ENCODE data around the gene MEX3D.

GRCh38 chr19:1576242-1577089, 8.3 kb upstream of the MEX3D start:
- TF ChIP-seq, protein P1, sequence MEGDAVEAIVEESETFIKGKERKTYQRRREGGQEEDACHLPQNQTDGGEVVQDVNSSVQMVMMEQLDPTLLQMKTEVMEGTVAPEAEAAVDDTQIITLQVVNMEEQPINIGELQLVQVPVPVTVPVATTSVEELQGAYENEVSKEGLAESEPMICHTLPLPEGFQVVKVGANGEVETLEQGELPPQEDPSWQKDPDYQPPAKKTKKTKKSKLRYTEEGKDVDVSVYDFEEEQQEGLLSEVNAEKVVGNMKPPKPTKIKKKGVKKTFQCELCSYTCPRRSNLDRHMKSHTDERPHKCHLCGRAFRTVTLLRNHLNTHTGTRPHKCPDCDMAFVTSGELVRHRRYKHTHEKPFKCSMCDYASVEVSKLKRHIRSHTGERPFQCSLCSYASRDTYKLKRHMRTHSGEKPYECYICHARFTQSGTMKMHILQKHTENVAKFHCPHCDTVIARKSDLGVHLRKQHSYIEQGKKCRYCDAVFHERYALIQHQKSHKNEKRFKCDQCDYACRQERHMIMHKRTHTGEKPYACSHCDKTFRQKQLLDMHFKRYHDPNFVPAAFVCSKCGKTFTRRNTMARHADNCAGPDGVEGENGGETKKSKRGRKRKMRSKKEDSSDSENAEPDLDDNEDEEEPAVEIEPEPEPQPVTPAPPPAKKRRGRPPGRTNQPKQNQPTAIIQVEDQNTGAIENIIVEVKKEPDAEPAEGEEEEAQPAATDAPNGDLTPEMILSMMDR (conservative IDR thresholded peaks at IDR 0.05; ENCODE audit: low read depth, low read length) = no peak
- TF ChIP-seq EZH2 (IDR thresholded peaks at IDR 0.05; ENCODE audit: low read length, unreplicated experiment) = no peak

Data from PC-3 (cell line).